WTC11 (cell line): ENCODE results near the gene ACSF2. TPM values are rescaled to one million over a fixed set of nuclear protein-coding genes. Genes with fewer than 3 reads are reported as not detected.
A peak's percentile ranks its signal among the peaks of the same experiment; 100 is the strongest.

ENCODE experiments used
- ATAC-seq: fragments of 200-7000 bp; cut with Tn5 transposase; 2 replicates; pipeline ENCODE4 v1.10.0; 2021; ENCODE audit warnings: mild to moderate bottlenecking, moderate library complexity
- CTCF ChIA-PET: fragments of 300-600 bp; sonication (Branson Sonifier 250); formaldehyde crosslinking; loops from one replicate; lab custom pipeline; 2021; ENCODE audit warnings: antibody characterized with exemption; lab: Charles Lee
- POLR2A ChIA-PET: fragments of 350-600 bp; sonication (Branson Sonifier 250); formaldehyde crosslinking; loops from one replicate; lab custom pipeline; 2021; ENCODE audit warnings: antibody characterized with exemption; lab: Charles Lee
- DNase-seq: peaks from one replicate; pipeline ENCODE4 v3.0.0; 2021; ENCODE audit warnings: low spot score
- H3K27ac Mint-ChIP-seq: 2 replicates; pipeline ENCODE4 v1.8.0; 2021; ENCODE audit warnings: mixed read lengths
- H3K27me3 Mint-ChIP-seq: 2 replicates; pipeline ENCODE4 v1.8.0; 2021; ENCODE audit warnings: low read depth, mild to moderate bottlenecking, moderate library complexity, mixed read lengths
- H3K36me3 Mint-ChIP-seq: 2 replicates; pipeline ENCODE4 v1.8.0; 2021; ENCODE audit warnings: mixed read lengths
- H3K4me1 Mint-ChIP-seq: 2 replicates; pipeline ENCODE4 v1.8.0; 2022; ENCODE audit warnings: mixed read lengths
- H3K4me3 Mint-ChIP-seq: 2 replicates; pipeline ENCODE4 v1.8.0; 2021; ENCODE audit warnings: mild to moderate bottlenecking, moderate library complexity, mixed read lengths
- H3K9me3 Mint-ChIP-seq: 2 replicates; pipeline ENCODE4 v1.8.0; 2021; ENCODE audit warnings: mixed read lengths
- AFF4 ChIP-seq: sonication (generic); formaldehyde crosslinking; IDR thresholded peaks from 2 replicates; pipeline ENCODE4 v1.8.1; 2023; ENCODE audit warnings: mild to moderate bottlenecking, missing genetic modification reagents, borderline replicate concordance
- CREB1 ChIP-seq: sonication (generic); formaldehyde crosslinking; IDR thresholded peaks from 2 replicates; pipeline ENCODE4 v1.8.0; 2023; ENCODE audit warnings: mild to moderate bottlenecking, missing genetic modification reagents
- E2F4 ChIP-seq: sonication (generic); formaldehyde crosslinking; IDR thresholded peaks from 2 replicates; pipeline ENCODE4 v1.8.1; 2022; ENCODE audit warnings: low read depth, mild to moderate bottlenecking, moderate library complexity, missing genetic modification reagents, borderline replicate concordance
- EMX1 ChIP-seq: fragments of 250-450 bp; sonication (Bioruptor Pico); IDR thresholded peaks from 2 replicates; pipeline ENCODE4 v1.8.0; 2021; ENCODE audit warnings: mild to moderate bottlenecking
- GTF2I ChIP-seq: fragments of 250-450 bp; sonication (Bioruptor Pico); conservative IDR thresholded peaks from 2 replicates; pipeline ENCODE4 v1.4.0; 2021; ENCODE audit warnings: mild to moderate bottlenecking
- IRF2 ChIP-seq: sonication (generic); formaldehyde crosslinking; IDR thresholded peaks from 2 replicates; pipeline ENCODE4 v1.8.0; 2022; ENCODE audit warnings: low read depth, missing genetic modification reagents, borderline replicate concordance
- JAZF1 ChIP-seq: fragments of 250-450 bp; sonication (Bioruptor Pico); IDR thresholded peaks from 2 replicates; pipeline ENCODE4 v1.9.0; 2021; ENCODE audit warnings: moderate library complexity, mild to moderate bottlenecking, inconsistent platforms
- NFATC4 ChIP-seq: fragments of 250-450 bp; sonication (Bioruptor Pico); IDR thresholded peaks from 2 replicates; pipeline ENCODE4 v1.9.0; 2021; ENCODE audit warnings: mild to moderate bottlenecking
- TP53 ChIP-seq: sonication (generic); formaldehyde crosslinking; IDR thresholded peaks from 2 replicates; pipeline ENCODE4 v1.8.1; 2023; ENCODE audit warnings: mild to moderate bottlenecking, missing genetic modification reagents
- ZNF121 ChIP-seq: sonication (generic); formaldehyde crosslinking; IDR thresholded peaks from 2 replicates; pipeline ENCODE4 v1.8.0; 2023; ENCODE audit warnings: missing genetic modification reagents
- ZNF317 ChIP-seq: sonication (generic); formaldehyde crosslinking; IDR thresholded peaks from 2 replicates; pipeline ENCODE4 v1.8.1; 2023; ENCODE audit warnings: low read depth, mild to moderate bottlenecking, moderate library complexity, missing genetic modification reagents, borderline replicate concordance
- ZNF423 ChIP-seq: fragments of 250-450 bp; sonication (Bioruptor Pico); IDR thresholded peaks from 2 replicates; pipeline ENCODE4 v2.1.2; 2022; ENCODE audit warnings: mild to moderate bottlenecking, moderate library complexity
- total RNA-seq: library from RNA; stranded (reverse); gene quantifications from 3 replicates; pipeline ENCODE4 v1.2.3, GENCODE V29; 2021
- TF ChIP-seq, protein P1 (sequence below): sonication (generic); formaldehyde crosslinking; IDR thresholded peaks from 2 replicates; pipeline ENCODE4 v1.8.1; 2022; ENCODE audit warnings: low read depth, missing genetic modification reagents, borderline replicate concordance
- TF ChIP-seq, protein P2 (sequence below): fragments of 250-450 bp; sonication (Bioruptor Pico); IDR thresholded peaks from 2 replicates; pipeline ENCODE4 v1.9.0; 2021; ENCODE audit warnings: moderate library complexity, mild to moderate bottlenecking, inconsistent platforms, borderline replicate concordance
- TF ChIP-seq, protein P3 (sequence below): sonication (generic); formaldehyde crosslinking; IDR thresholded peaks from 2 replicates; pipeline ENCODE4 v1.8.0; 2023; ENCODE audit warnings: mild to moderate bottlenecking, missing genetic modification reagents

Gene ACSF2
- total RNA-seq, 1 experiment from 2014 or later = 19.9 TPM

DNA sequence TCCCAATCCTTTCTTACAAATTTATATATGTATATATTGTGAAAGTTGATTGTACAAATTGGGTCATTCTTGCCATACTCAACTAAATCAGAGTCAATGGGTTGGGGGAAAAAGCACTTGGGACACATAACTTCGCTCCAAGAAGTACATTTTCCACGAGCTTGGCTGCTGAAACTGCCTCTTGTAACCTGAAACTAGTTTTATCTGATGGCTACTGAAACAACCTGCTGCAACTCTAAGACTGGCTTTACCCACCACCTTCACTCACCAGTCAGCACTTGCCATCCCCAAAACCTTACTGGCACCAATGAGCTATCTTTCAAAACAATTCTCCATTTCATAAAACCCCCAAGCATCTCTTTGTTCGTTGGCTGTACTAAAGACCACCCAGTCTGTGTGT is 67.7 kb downstream of the ACSF2 start (continued):
- no peak for TF ChIP-seq E2F4 (CRISPR knock-in tag)
- TF ChIP-seq ZNF121 (CRISPR knock-in tag) = no peak
- TF ChIP-seq, all 79 proteins: peak for 0

- no peak for TF ChIP-seq GTF2I (CRISPR knock-in tag)
- TF ChIP-seq, protein P1, sequence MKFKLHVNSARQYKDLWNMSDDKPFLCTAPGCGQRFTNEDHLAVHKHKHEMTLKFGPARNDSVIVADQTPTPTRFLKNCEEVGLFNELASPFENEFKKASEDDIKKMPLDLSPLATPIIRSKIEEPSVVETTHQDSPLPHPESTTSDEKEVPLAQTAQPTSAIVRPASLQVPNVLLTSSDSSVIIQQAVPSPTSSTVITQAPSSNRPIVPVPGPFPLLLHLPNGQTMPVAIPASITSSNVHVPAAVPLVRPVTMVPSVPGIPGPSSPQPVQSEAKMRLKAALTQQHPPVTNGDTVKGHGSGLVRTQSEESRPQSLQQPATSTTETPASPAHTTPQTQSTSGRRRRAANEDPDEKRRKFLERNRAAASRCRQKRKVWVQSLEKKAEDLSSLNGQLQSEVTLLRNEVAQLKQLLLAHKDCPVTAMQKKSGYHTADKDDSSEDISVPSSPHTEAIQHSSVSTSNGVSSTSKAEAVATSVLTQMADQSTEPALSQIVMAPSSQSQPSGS (CRISPR knock-in tag) = no peak
- TF ChIP-seq, protein P2, sequence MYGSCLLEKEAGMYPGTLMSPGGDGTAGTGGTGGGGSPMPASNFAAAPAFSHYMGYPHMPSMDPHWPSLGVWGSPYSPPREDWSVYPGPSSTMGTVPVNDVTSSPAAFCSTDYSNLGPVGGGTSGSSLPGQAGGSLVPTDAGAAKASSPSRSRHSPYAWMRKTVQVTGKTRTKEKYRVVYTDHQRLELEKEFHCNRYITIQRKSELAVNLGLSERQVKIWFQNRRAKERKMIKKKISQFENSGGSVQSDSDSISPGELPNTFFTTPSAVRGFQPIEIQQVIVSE (CRISPR knock-in tag) = no peak
- TF ChIP-seq IRF2 (CRISPR knock-in tag) = no peak
- TF ChIP-seq NFATC4 (CRISPR knock-in tag) = no peak
- TF ChIP-seq, protein P3, sequence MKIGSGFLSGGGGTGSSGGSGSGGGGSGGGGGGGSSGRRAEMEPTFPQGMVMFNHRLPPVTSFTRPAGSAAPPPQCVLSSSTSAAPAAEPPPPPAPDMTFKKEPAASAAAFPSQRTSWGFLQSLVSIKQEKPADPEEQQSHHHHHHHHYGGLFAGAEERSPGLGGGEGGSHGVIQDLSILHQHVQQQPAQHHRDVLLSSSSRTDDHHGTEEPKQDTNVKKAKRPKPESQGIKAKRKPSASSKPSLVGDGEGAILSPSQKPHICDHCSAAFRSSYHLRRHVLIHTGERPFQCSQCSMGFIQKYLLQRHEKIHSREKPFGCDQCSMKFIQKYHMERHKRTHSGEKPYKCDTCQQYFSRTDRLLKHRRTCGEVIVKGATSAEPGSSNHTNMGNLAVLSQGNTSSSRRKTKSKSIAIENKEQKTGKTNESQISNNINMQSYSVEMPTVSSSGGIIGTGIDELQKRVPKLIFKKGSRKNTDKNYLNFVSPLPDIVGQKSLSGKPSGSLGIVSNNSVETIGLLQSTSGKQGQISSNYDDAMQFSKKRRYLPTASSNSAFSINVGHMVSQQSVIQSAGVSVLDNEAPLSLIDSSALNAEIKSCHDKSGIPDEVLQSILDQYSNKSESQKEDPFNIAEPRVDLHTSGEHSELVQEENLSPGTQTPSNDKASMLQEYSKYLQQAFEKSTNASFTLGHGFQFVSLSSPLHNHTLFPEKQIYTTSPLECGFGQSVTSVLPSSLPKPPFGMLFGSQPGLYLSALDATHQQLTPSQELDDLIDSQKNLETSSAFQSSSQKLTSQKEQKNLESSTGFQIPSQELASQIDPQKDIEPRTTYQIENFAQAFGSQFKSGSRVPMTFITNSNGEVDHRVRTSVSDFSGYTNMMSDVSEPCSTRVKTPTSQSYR = no peak
- TF ChIP-seq ZNF317 (CRISPR knock-in tag) = no peak
- TF ChIP-seq AFF4 (CRISPR knock-in tag) = no peak
- TF ChIP-seq TP53 (CRISPR knock-in tag) = no peak
- no peak for TF ChIP-seq EMX1 (CRISPR knock-in tag)
- no peak for TF ChIP-seq ZNF423 (CRISPR knock-in tag)
- no peak for TF ChIP-seq CREB1
- TF ChIP-seq JAZF1 (CRISPR knock-in tag) = no peak
- no peak overlapping the region for H3K4me3 Mint-ChIP-seq
- H3K27ac Mint-ChIP-seq = no peak overlapping the region
- no peaks in the 10 kb centered on the region for H3K4me1 Mint-ChIP-seq
- DNase-seq (no peak), ATAC-seq (peak; percentile 60)
- POLR2A ChIA-PET = no interaction called here
- CTCF ChIA-PET = interaction anchor here (0.8 to 1.2 kb wide), 5 partner anchors 8 to 287 kb away, joined by 3 to 5 read pairs (median 3); no protein-coding TSS in a partner anchor
- H3K9me3 Mint-ChIP-seq = no peaks in the 10 kb centered on the region
- H3K36me3 Mint-ChIP-seq = no peaks in the 10 kb centered on the region
- no peaks in the 10 kb centered on the region for H3K27me3 Mint-ChIP-seq
Measured at GRCh38 chr17:50495217-50495823, 69.3 kb downstream of the ACSF2 start.
